HCEC 1CT (cell line): ENCODE results near the gene RDH8.
"Not testable (repeated sequence)": the region's sequence is repeated elsewhere in the genome, so short reads cannot be mapped to it uniquely, and the experiment has no call there.

ENCODE experiments used
- DNase-seq: peaks from one replicate; pipeline ENCODE4 v3.0.0-alpha.2; 2017

RDH8 gene

DNA sequence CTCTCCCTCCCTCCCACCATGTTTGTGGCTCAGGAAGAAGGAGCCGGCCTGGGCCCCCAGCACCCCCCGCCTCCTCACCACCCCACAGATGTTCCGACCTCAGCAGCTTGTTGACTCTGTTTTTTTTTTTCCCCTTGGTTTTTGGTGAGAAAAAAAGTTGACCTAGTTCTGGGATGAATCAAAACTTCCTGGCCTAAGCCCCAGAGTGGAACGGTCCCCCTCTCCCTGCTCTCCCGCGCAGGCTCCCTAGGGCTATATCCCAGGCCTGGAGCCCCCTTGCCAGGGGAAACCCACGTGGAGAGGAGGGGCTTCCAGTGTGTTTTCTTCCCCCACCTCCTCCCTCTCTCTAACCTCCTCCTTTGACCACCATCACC is 7.0 kb upstream of the RDH8 start:
- peak; percentile 62 for DNase-seq

- no peak for DNase-seq
Observed at GRCh38 chr19:10006752-10007323, 6.4 kb upstream of the RDH8 start.

DNA sequence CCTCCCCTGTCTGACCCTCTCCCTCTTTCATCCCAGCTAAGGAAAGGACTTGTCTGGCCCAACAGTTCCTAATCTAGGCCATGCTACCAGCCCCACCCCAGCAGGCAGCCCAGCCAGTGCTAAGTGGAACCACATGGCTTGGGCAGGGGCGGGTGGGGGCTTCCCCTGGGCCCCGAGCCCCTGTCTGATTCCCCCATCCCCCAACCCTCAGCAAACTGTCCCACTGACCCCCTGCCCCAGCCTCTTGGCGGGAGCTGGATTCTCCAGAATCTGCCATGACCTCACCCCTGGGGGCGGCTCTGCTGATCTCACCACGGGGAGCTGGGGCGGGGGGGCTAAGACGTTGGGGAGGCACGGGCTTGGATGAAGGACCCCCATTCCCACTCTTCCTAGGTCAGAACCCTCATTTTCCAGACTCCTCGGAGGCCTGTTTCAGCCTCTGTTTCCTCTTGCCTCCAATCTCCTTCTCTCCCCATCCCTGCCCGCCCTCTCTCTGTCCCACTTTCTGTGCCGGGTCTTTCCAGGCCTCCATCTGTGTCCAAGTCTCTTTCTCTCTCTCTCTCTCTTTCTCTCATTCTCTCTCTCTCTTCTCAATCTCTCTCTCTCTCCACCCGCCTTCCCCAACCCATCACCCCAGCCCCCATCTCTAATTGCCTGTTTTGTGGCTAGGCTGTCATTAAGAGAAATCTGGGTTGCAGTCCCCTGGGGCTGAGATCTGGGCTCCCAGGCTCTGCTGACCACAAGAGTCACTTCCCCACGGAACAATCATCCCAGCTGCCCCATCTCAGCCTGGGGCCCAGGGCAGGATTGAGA is 5.7 kb upstream of the RDH8 start:
- DNase-seq, result peak; percentile 36

DNA sequence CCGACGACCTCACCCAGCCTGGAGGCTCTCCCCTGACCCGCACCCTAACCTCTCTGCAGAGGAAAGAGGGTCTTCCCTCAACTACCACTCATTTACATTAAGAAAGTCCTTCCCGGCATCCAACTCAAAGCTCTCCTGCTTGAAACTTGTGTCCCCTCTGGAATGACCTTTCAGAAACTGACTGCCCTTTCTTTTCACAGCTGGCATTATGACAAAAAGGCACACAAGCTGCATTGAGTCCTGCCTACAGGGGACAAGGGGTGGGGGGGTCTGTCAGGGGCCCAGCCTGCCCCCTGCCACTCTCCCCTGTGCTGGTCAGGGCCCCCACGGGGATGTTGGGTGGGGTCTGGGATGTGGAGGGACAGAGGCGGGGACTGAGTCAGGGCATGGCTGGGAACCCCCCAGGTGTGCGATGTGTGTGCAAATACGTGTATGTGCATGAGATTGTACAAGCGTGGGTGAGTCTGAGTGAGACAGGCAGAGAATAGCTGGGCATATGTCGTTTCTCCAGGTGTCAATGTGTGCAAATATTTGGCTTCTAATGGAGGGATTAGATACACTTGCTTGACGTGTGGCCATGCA is 5.0 kb upstream of the RDH8 start:
- DNase-seq, result no peak

DNA sequence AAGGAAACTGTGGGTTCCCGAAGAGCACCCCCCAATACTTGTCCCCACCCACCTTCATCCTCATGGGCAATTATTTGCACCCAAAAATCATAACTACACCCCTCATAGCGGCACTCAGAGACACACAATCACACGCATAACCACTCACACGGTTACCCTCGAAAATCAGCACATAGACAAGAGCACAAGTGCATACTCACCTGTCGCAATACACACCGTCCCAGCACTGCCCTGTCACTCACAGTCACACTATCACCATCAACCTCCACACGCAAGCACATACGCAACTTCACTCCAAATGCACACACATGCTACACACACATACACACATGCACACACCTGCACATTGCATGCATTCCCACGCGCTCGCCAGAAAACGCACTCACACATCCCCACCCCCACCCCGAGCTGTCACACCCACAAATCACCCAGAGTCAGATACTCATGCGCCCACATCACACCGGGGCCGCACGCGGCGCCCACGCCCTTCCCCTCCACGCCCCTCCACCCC is 3.5 kb upstream of the RDH8 start:
- DNase-seq, result no peak

DNA sequence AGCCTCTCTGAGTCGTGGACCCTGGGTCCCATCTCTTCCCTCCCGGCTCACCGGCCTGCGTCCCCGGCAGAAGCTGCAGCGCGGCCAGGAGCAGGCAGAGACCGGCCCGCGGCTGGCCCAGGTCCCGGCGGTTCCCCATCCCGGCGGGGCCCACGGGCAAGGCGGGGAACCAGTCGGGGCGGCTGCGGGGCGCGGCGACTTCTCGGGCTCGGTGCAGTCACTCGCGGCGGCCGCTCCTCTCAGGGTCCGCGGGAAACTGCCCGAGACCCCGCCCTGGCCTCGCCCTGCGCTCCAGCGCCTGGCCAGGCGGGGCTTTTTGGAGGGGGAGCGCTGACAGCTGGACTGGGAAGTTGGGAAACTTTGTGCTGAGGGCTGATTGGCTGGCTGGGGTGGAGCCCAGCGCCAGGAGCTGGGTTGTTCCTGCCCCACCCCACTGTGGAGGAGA is 3.0 kb upstream of the RDH8 start, which contains the start of gene COL5A3:
TSS of gene COL5A3 (minus strand) at position 258 of the 445 bp plus-strand sequence. CDS start at position 139, 119 bp downstream.
- DNase-seq, result peak; percentile 58

GRCh38 chr19:10010939-10011338 is 2.3 kb upstream of the RDH8 start:
- no peak for DNase-seq

DNA sequence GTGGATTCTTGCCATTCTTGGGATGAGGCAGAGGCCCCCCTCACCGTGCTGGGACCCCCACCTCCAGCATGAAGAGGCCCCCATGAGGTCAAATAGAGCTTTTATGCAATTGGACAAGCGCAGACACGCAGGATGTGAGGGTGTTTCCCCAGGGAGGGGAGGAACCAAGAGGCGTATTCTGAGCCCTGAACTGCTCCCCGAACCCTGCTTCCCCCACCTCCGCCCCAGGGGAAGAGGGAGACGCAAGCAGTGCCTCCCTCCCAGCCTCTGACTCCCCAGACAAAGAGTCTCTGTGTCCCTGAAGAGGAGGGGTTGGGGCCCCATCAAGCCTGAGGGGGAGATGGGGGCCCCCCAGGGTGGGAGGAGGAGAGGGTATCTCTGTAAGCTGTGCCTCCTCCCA is 1.3 kb upstream of the RDH8 start:
- DNase-seq, result no peak

GRCh38 chr19:10013834-10014618 is 743 bp downstream of the RDH8 start:
- no peak for DNase-seq

- DNase-seq, result peak; percentile 92
Observed at GRCh38 chr19:10018263-10018662, 5.0 kb downstream of the RDH8 start.

- DNase-seq, result no peak
Observed at GRCh38 chr19:10018786-10019185, 5.5 kb downstream of the RDH8 start.

- DNase-seq, result peak; percentile 74
Observed at GRCh38 chr19:10019246-10019645, 6.0 kb downstream of the RDH8 start.

GRCh38 chr19:10020851-10021250 is 7.6 kb downstream of the RDH8 start:
- no peak for DNase-seq

- no peak for DNase-seq
Observed at GRCh38 chr19:10021446-10021845, 8.2 kb downstream of the RDH8 start.

DNA sequence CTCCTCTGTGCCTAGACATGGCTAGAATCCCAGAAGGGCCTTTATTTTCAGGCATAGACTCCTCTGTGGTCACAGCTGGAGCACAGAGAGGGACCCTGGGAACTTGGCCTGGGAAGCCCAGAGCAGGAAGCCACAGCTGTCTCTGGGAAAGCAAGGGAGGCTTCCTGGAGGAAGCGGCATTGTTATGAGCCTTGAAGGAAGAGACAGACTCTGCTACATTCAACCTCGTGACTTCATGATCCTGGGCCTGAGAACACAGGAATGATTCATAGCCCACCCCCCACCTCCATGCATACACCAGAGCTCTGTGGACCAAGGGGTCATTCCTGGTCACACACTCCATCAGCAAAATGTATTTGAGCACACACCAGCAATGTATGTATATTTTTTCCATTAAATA is 8.6 kb downstream of the RDH8 start:
- no peak for DNase-seq

- not testable (repeated sequence) for DNase-seq
Observed at GRCh38 chr19:10023096-10023495, 9.8 kb downstream of the RDH8 start.

- DNase-seq, result no peak
Observed at GRCh38 chr19:10026744-10027143, 13.5 kb downstream of the RDH8 start.

GRCh38 chr19:10027158-10027997 is 14.1 kb downstream of the RDH8 start:
- peak; percentile 88 for DNase-seq

GRCh38 chr19:10033614-10034013 is 20.3 kb downstream of the RDH8 start:
- no peak for DNase-seq

GRCh38 chr19:10036601-10037071 is 23.4 kb downstream of the RDH8 start:
- no peak for DNase-seq

DNA sequence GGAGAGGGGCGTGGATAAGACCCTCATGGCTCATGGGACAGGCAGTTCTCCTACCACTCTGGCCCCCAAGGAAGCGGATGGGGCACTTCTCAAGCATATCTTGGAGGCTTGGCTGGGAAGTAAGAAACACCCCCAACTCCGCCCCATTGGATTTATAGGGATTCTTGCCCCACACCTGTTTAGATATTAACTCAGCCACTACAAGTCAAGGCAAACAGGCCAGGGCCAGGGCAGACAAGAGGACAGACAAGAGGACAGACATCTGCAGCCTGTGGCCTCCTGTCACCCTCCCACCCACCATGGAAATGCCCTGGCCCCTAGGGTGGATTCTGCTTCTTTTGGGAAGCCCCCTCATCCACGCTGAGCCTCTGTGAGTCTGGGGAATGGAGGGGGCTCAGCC is 24.1 kb downstream of the RDH8 start:
- no peak for DNase-seq

- DNase-seq, result no peak
Observed at GRCh38 chr19:10037809-10038208, 24.5 kb downstream of the RDH8 start.
